Upper lobe of left lung (tissue), 6 donors: ENCODE results near the gene FARSB. TPM values are rescaled to one million over a fixed set of nuclear protein-coding genes. Genes with fewer than 3 reads are reported as not detected.

ENCODE experiments used
- ATAC-seq, 2 donors: fragments of 200-7000 bp; cut with Tn5 transposase; one replicate each; pipeline ENCODE4 v1.9.1; 2022; ENCODE audit warnings: mild to moderate bottlenecking in 2 of 2, moderate library complexity in 2 of 2; ENCODE audit not compliant: low FRiP score in 2 of 2
- DNase-seq, 2 donors: peaks; one replicate each; pipeline ENCODE4 v3.0.0-alpha.2; 2019 to 2020
- H3K27ac ChIP-seq, 4 donors: fragments of 200-600 bp; sonication (generic); one replicate each; pipeline ENCODE4 v1.5.1; 2016 to 2019
- H3K27me3 ChIP-seq, 4 donors: fragments of 200-600 bp; sonication (generic); one replicate each; pipeline ENCODE4 v1.5.1; 2017 to 2019
- H3K36me3 ChIP-seq, 4 donors: fragments of 200-600 bp; sonication (generic); one replicate each; pipeline ENCODE4 v1.5.1; 2016 to 2019
- H3K4me1 ChIP-seq, 4 donors: fragments of 200-600 bp; sonication (generic); one replicate each; pipeline ENCODE4 v1.5.1; 2018 to 2019
- H3K4me3 ChIP-seq, 4 donors: fragments of 200-600 bp; sonication (generic); one replicate each; pipeline ENCODE4 v1.5.1; 2017 to 2019; ENCODE audit warnings: mild to moderate bottlenecking in 2 of 4, moderate library complexity in 1 of 4
- H3K9me3 ChIP-seq, 4 donors: fragments of 200-600 bp; sonication (generic); one replicate each; pipeline ENCODE4 v1.5.1; 2018 to 2019
- EP300 ChIP-seq, 4 donors: sonication (generic); formaldehyde crosslinking; IDR thresholded peaks; one replicate each; pipeline ENCODE4 v1.5.1; 2017; ENCODE audit warnings: antibody characterized with exemption in 4 of 4, control low read depth in 2 of 4
- POLR2A ChIP-seq, 4 donors: fragments of 450-650 bp; IDR thresholded peaks; one replicate each; pipeline ENCODE4 v1.5.1; 2016 to 2017; ENCODE audit warnings: antibody characterized with exemption in 4 of 4, mild to moderate bottlenecking in 2 of 4
- POLR2AphosphoS5 ChIP-seq, 2 donors: sonication (generic); formaldehyde crosslinking; IDR thresholded peaks; one replicate each; pipeline ENCODE4 v1.5.1; 2017; ENCODE audit warnings: antibody characterized with exemption in 2 of 2
- WGBS, 2 donors: methylation state at CpG; one replicate each; pipeline ENCODE4 v1.1.5; 2017 to 2018; 5-methylcytosine and 5-hydroxymethylcytosine counted together
- total RNA-seq, 6 donors: library from RNA; depleted of rRNA in 4 of 6; stranded (reverse); fragments of >200 nt in 4 of 6; gene quantifications; one replicate each; pipeline versions ENCODE4 v1.1.0 to v1.2.1, GENCODE V29; 2016 to 2021
- TF ChIP-seq, protein P1 (sequence below), 6 experiments: fragments of 450-650 bp in 4 of 6; fragments of 200-600 bp in 2 of 6; sonication (generic) in 2 of 6; IDR thresholded peaks; one replicate each; pipeline ENCODE4 v1.5.1; 2016 to 2019; ENCODE audit warnings: antibody characterized with exemption in 6 of 6
- donor health status: DM: no; HTN: no; CAD: no; lungs with moderate emphysema.
- donor health status: DM: no; HTN: yes; CAD: no; lungs with severe emphysema.

FARSB gene
- total RNA-seq, 6 donors from 2014 or later = 2.0 to 12.5 (median 10.2) TPM

GRCh38 chr2:222621893-222622292, 34.0 kb downstream of the FARSB start:
- Histone ChIP-seq H3K27me3 (no peaks in the 10 kb centered on the region), H3K4me1 (no peaks in the 10 kb centered on the region), H3K36me3 (peaks cover 0 to 75% (median 15%) of the 10 kb centered on the region in 4 donors), H3K9me3 (no peaks in the 10 kb centered on the region), H3K27ac (no peak overlapping the region), H3K4me3 (no peak overlapping the region)
- DNase-seq = no peak
- ATAC-seq = no peak
- 85 to 91% methylated on average over 4 of the region's 4 CpGs for WGBS, 2 donors
- TF ChIP-seq POLR2A (IDR thresholded peaks at IDR 0.05) (no peak), EP300 (IDR thresholded peaks at IDR 0.05) (no peak), POLR2AphosphoS5 (IDR thresholded peaks at IDR 0.05) (no peak)
- TF ChIP-seq, protein P1, sequence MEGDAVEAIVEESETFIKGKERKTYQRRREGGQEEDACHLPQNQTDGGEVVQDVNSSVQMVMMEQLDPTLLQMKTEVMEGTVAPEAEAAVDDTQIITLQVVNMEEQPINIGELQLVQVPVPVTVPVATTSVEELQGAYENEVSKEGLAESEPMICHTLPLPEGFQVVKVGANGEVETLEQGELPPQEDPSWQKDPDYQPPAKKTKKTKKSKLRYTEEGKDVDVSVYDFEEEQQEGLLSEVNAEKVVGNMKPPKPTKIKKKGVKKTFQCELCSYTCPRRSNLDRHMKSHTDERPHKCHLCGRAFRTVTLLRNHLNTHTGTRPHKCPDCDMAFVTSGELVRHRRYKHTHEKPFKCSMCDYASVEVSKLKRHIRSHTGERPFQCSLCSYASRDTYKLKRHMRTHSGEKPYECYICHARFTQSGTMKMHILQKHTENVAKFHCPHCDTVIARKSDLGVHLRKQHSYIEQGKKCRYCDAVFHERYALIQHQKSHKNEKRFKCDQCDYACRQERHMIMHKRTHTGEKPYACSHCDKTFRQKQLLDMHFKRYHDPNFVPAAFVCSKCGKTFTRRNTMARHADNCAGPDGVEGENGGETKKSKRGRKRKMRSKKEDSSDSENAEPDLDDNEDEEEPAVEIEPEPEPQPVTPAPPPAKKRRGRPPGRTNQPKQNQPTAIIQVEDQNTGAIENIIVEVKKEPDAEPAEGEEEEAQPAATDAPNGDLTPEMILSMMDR (IDR thresholded peaks at IDR 0.05) = no peak

- 92 to 96% methylated on average over 2 of the region's 2 CpGs for WGBS, 2 donors
- no peaks in the 10 kb centered on the region for H3K4me1 ChIP-seq
- H3K9me3 ChIP-seq = no peaks in the 10 kb centered on the region
- no peak overlapping the region for H3K4me3 ChIP-seq
- no peaks in the 10 kb centered on the region for H3K27me3 ChIP-seq
- TF ChIP-seq, protein P1 (IDR thresholded peaks at IDR 0.05) = no peak
- no peak for TF ChIP-seq POLR2AphosphoS5 (IDR thresholded peaks at IDR 0.05)
- TF ChIP-seq EP300 (IDR thresholded peaks at IDR 0.05) = no peak
- TF ChIP-seq POLR2A (IDR thresholded peaks at IDR 0.05) = no peak
- no peak for ATAC-seq
- peaks cover 0 to 47% (median 15%) of the 10 kb centered on the region in 4 donors for H3K36me3 ChIP-seq
- DNase-seq = no peak
- H3K27ac ChIP-seq = no peak overlapping the region
Observed at GRCh38 chr2:222615320-222615719, 40.6 kb downstream of the FARSB start.

- no peak overlapping the region for H3K4me3 ChIP-seq
- 51 to 59% methylated on average over 3 of the region's 3 CpGs for WGBS, 2 donors
- no peaks in the 10 kb centered on the region for H3K27me3 ChIP-seq
- H3K27ac ChIP-seq = no peak overlapping the region
- no peak for TF ChIP-seq POLR2AphosphoS5 (IDR thresholded peaks at IDR 0.05)
- TF ChIP-seq, protein P1 (IDR thresholded peaks at IDR 0.05) = peak; percentile 43 to 67 (median 58)
- no peak for TF ChIP-seq EP300 (IDR thresholded peaks at IDR 0.05)
- TF ChIP-seq POLR2A (IDR thresholded peaks at IDR 0.05) = no peak
- H3K4me1 ChIP-seq = no peaks in the 10 kb centered on the region
- peak in 1 of 2 donors; percentile 64 for ATAC-seq
- H3K36me3 ChIP-seq = peaks cover 0 to 39% (median 15%) of the 10 kb centered on the region in 4 donors
- peak in 1 of 2 donors; percentile 23 for DNase-seq
- H3K9me3 ChIP-seq = no peaks in the 10 kb centered on the region
Observed at GRCh38 chr2:222613715-222614331, 42.1 kb downstream of the FARSB start.

- Histone ChIP-seq H3K4me1 (no peaks in the 10 kb centered on the region), H3K27me3 (no peaks in the 10 kb centered on the region), H3K27ac (no peak overlapping the region), H3K9me3 (no peaks in the 10 kb centered on the region), H3K4me3 (no peak overlapping the region), H3K36me3 (peaks cover 0 to 40% (median 11%) of the 10 kb centered on the region in 4 donors)
- 72 to 89% methylated on average over 4 of the region's 4 CpGs for WGBS, 2 donors
- peak; percentile 8 to 24 for DNase-seq
- TF ChIP-seq EP300 (IDR thresholded peaks at IDR 0.05) (no peak), POLR2AphosphoS5 (IDR thresholded peaks at IDR 0.05) (no peak), POLR2A (IDR thresholded peaks at IDR 0.05) (no peak)
- TF ChIP-seq, protein P1 (IDR thresholded peaks at IDR 0.05) = no peak
- ATAC-seq = no peak
Observed at GRCh38 chr2:222611684-222612083, 44.2 kb downstream of the FARSB start.

DNA sequence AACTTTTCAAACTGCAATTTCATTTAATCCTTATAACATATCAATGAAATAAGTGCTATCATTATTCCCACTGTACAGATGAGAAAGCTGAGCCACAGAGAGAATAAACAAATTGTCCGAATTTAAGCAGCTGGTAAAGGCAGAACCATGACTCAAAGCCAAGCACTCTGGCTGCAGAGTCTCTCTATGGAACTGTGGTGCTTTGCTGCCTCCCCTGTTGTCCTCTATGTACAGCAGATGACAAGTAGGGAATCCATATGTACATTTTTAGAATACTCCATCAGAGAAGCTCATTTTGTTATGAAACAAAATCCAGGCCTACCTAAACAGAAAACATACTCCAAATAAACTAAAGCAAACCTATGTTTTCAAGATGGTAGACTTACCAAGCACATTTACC, 45.1 kb downstream of the FARSB start:
- ATAC-seq = no peak
- no peak for DNase-seq
- H3K27ac ChIP-seq = no peak overlapping the region

More for the DNA sequence above, 45.1 kb downstream of the FARSB start:
- Histone ChIP-seq H3K9me3 (no peaks in the 10 kb centered on the region), H3K36me3 (peaks cover 0 to 40% (median 11%) of the 10 kb centered on the region in 4 donors), H3K27me3 (no peaks in the 10 kb centered on the region), H3K4me1 (no peaks in the 10 kb centered on the region), H3K4me3 (no peak overlapping the region)
- TF ChIP-seq, protein P1 (IDR thresholded peaks at IDR 0.05) = no peak
- TF ChIP-seq POLR2AphosphoS5 (IDR thresholded peaks at IDR 0.05) = no peak
- 81 to 95% methylated on average over 1 of the region's 1 CpG for WGBS, 2 donors
